LNCaP clone FGC (cell line): ENCODE data around the gene NT5M.
"Not testable (repeated sequence)": the region's sequence is repeated elsewhere in the genome, so short reads cannot be mapped to it uniquely, and the experiment has no call there.

Source experiments
- DNase-seq: peaks from one replicate; pipeline ENCODE4 v3.0.0-alpha.2; 2011; ENCODE audit warnings: low read depth
- H3K4me3 ChIP-seq: 2 replicates; pipeline ENCODE4 v1.5.1; 2011; ENCODE audit warnings: mild to moderate bottlenecking, low read depth, low read length, control low read depth
- CTCF ChIP-seq: IDR thresholded peaks from 2 replicates; pipeline ENCODE4 v1.5.1; 2012; ENCODE audit warnings: mild to moderate bottlenecking; ENCODE audit not compliant: control insufficient read depth, insufficient read depth; ENCODE audit errors: extremely low read depth

NT5M gene

GRCh38 chr17:17264430-17264829, 38.7 kb upstream of the NT5M start:
- TF ChIP-seq CTCF = no peak
- DNase-seq = no peak
- no peak overlapping the region for H3K4me3 ChIP-seq

- no peak overlapping the region for H3K4me3 ChIP-seq
- DNase-seq = no peak
- TF ChIP-seq CTCF = peak; percentile 36; the same call in 1 of the 2 replicates
Measured at GRCh38 chr17:17269926-17270773, 33.0 kb upstream of the NT5M start.

- H3K4me3 ChIP-seq = no peak overlapping the region
- no peak for TF ChIP-seq CTCF
- DNase-seq = no peak
Measured at GRCh38 chr17:17275971-17276370, 27.2 kb upstream of the NT5M start.

GRCh38 chr17:17277431-17277830, 25.7 kb upstream of the NT5M start:
- H3K4me3 ChIP-seq, DNase-seq: not testable (repeated sequence)

- no peak for TF ChIP-seq CTCF
- peak overlapping the region; percentile 99 for H3K4me3 ChIP-seq
Measured at GRCh38 chr17:17279316-17279715, 23.9 kb upstream of the NT5M start.

GRCh38 chr17:17280613-17281549, 22.3 kb upstream of the NT5M start, which contains the start of gene COPS3:
TSS of gene COPS3 (minus strand) at chr17:17281246. CDS start at chr17:17281186, 60 bp downstream.
- H3K4me3 ChIP-seq = peak within 1 kb of the TSS; percentile 99
- TF ChIP-seq CTCF = no peak
- DNase-seq = peak; percentile 93

More at GRCh38 chr17:17279316-17279715, 23.9 kb upstream of the NT5M start:
- DNase-seq = no peak

GRCh38 chr17:17285951-17286350, 17.2 kb upstream of the NT5M start:
- H3K4me3 ChIP-seq = no peak overlapping the region
- no peak for TF ChIP-seq CTCF
- DNase-seq = no peak
